Endothelial cell of umbilical vein (primary cell): ENCODE results near the gene ZNF593. TPM values are rescaled to one million over a fixed set of nuclear protein-coding genes. Genes with fewer than 3 reads are reported as not detected.

Experiments
- BruUV-seq: library from RNA; stranded (reverse); fragments of 400-500 nt; replicated peaks from 2 replicates; lab custom pipeline; 2021; lab: Mats Ljungman, UMichigan
- CTCF ChIA-PET: fragments of 300-600, 350-600 bp; sonication (Branson Sonifier 250); formaldehyde crosslinking; loops from one replicate; lab custom pipeline; 2021; ENCODE audit warnings: antibody characterized with exemption, inconsistent platforms; lab: Charles Lee
- POLR2A ChIA-PET: fragments of 300-600, 350-600 bp; sonication (Branson Sonifier 250); formaldehyde crosslinking; loops from one replicate; lab custom pipeline; 2021; ENCODE audit warnings: antibody characterized with exemption, inconsistent platforms; lab: Charles Lee
- DNase-seq: peaks from one replicate; pipeline ENCODE4 v3.0.0-alpha.2; 2011; ENCODE audit warnings: low read depth, low spot score
- FAIRE-seq: peaks from 2 replicates; lab custom pipeline; 2011; peaks lifted over from hg19 to GRCh38; lab: Jason Lieb, UNC
- H2AFZ ChIP-seq: 2 replicates; pipeline ENCODE4 v1.6.0; 2012; ENCODE audit warnings: low read depth, low read length, control low read depth, inconsistent platforms
- H3K27ac ChIP-seq: 2 replicates; pipeline ENCODE4 v1.5.1; 2011; ENCODE audit warnings: low read depth, mild to moderate bottlenecking, control low read depth, low read length, moderate library complexity; ENCODE audit not compliant: insufficient read depth
- H3K27me3 ChIP-seq, 2 experiments: 2 replicates each; pipeline versions ENCODE4 v1.6.0 to v1.6.1; 2011; ENCODE audit warnings: low read length in 2 of 2, mixed read lengths in 1 of 2; ENCODE audit not compliant: control insufficient read depth in 2 of 2, insufficient read depth in 2 of 2
- H3K36me3 ChIP-seq, 2 experiments: 2 replicates in 1 of 2; 3 replicates in 1 of 2; pipeline ENCODE4 v1.5.1; 2011; ENCODE audit warnings: low read length in 2 of 2, mild to moderate bottlenecking in 1 of 2, moderate library complexity in 1 of 2; ENCODE audit not compliant: control insufficient read depth in 2 of 2, insufficient read depth in 2 of 2; ENCODE audit errors: extremely low read depth in 1 of 2
- H3K4me1 ChIP-seq: 3 replicates; pipeline ENCODE4 v1.5.1; 2011; ENCODE audit warnings: mild to moderate bottlenecking, low read length; ENCODE audit not compliant: control insufficient read depth, insufficient read depth; ENCODE audit errors: extremely low read depth
- H3K4me2 ChIP-seq: 2 replicates; pipeline ENCODE4 v1.6.1; 2011; ENCODE audit warnings: low read length, control low read depth, mixed read lengths; ENCODE audit not compliant: insufficient read depth
- H3K4me3 ChIP-seq, 3 experiments: fragments of 200-600 bp in 1 of 3; sonication (generic), shearing (Covaris generic) in 1 of 3; replicated peaks in 1 of 3; 2 replicates each; pipeline ENCODE4 v1.5.1; 2011 to 2016; ENCODE audit warnings: control low read depth in 3 of 3, low read length in 3 of 3, mild to moderate bottlenecking in 2 of 3, inconsistent platforms in 1 of 3, low read depth in 1 of 3, moderate library complexity in 1 of 3; ENCODE audit not compliant: insufficient read depth in 1 of 3
- H3K79me2 ChIP-seq: 2 replicates; pipeline ENCODE4 v1.6.0; 2012; ENCODE audit warnings: low read length, inconsistent platforms; ENCODE audit not compliant: control insufficient read depth, insufficient read depth
- H3K9ac ChIP-seq: replicated peaks from 2 replicates; pipeline ENCODE3; 2011; ENCODE audit warnings: low read length, control low read depth; ENCODE audit not compliant: insufficient read depth; ENCODE audit errors: extremely low read depth
- H3K9me1 ChIP-seq: replicated peaks from 3 replicates; pipeline ENCODE4 v1.6.0; 2011; ENCODE audit warnings: mild to moderate bottlenecking, low read length; ENCODE audit not compliant: control insufficient read depth, insufficient read depth; ENCODE audit errors: extremely low read depth
- H3K9me3 ChIP-seq: replicated peaks from 2 replicates; pipeline ENCODE4 v1.5.1; 2012; ENCODE audit warnings: low read length, inconsistent platforms; ENCODE audit not compliant: control insufficient read depth, insufficient read depth
- H4K20me1 ChIP-seq: replicated peaks from 2 replicates; pipeline ENCODE3; 2011; ENCODE audit warnings: mild to moderate bottlenecking, low read length; ENCODE audit not compliant: control insufficient read depth, insufficient read depth; ENCODE audit errors: extremely low read depth
- EZH2 ChIP-seq: IDR thresholded peaks from 2 replicates; pipeline ENCODE4 v1.6.1; 2012; ENCODE audit warnings: borderline replicate concordance, low read depth, mild to moderate bottlenecking, moderate library complexity, low read length, inconsistent platforms; ENCODE audit not compliant: severe bottlenecking
- FOS ChIP-seq: IDR thresholded peaks from 2 replicates; pipeline ENCODE4 v1.6.1; 2011; ENCODE audit warnings: mild to moderate bottlenecking, low read length, moderate library complexity, borderline replicate concordance; ENCODE audit not compliant: insufficient read depth
- GATA2 ChIP-seq: IDR thresholded peaks from 2 replicates; pipeline ENCODE4 v1.7.0; 2011; ENCODE audit warnings: low read depth, mild to moderate bottlenecking, moderate library complexity, mixed read lengths, low read length; ENCODE audit not compliant: insufficient read length, insufficient read depth
- JUN ChIP-seq: IDR thresholded peaks from 2 replicates; pipeline ENCODE4 v1.6.1; 2011; ENCODE audit warnings: borderline replicate concordance, low read depth; ENCODE audit not compliant: insufficient read length, insufficient read depth
- MYC ChIP-seq: IDR thresholded peaks from one replicate; pipeline ENCODE4 v1.6.1; 2011; ENCODE audit warnings: mild to moderate bottlenecking, low read depth, low read length
- POLR2A ChIP-seq: IDR thresholded peaks from 2 replicates; pipeline ENCODE4 v1.6.1; 2012; ENCODE audit warnings: low read depth, mild to moderate bottlenecking, control low read depth, low read length
- POLR2AphosphoS5 ChIP-seq: IDR thresholded peaks from 2 replicates; pipeline ENCODE4 v1.6.1; 2012; ENCODE audit warnings: low read depth, mild to moderate bottlenecking, control low read depth, low read length, moderate library complexity; ENCODE audit not compliant: insufficient read depth
- dilution Hi-C: fragments of 300-500 bp; cut with MboI; formaldehyde crosslinking; loops from one replicate; pipeline ENCODE4 v1.15.0; 2019; ENCODE audit warnings: low sequenced_read_pairs; ENCODE audit not compliant: extremely low pct_ligation_motif_present
- intact Hi-C: fragments of 100-400 bp; cut with micrococcal nuclease; formaldehyde crosslinking; loops from one replicate; pipeline ENCODE4 v1.10.0; 2022
- polyA plus RNA-seq, 4 experiments: library from polyadenylated mRNA; depleted of rRNA in 3 of 4; stranded (reverse) in 3 of 4; unstranded in 1 of 4; fragments of >200 nt; gene quantifications; 2 replicates each; pipeline versions ENCODE4 v1.2.1 to v1.2.3, GENCODE V29; 2011 to 2012; ENCODE audit warnings: missing spikeins in 1 of 4
- total RNA-seq: library from RNA; stranded (reverse); gene quantifications from 2 replicates; pipeline ENCODE4 v1.2.3, GENCODE V29; 2021
- TF ChIP-seq, protein P1 (sequence below): IDR thresholded peaks from 2 replicates; pipeline ENCODE4 v1.6.1; 2011; ENCODE audit not compliant: insufficient read depth, insufficient read length
- TF ChIP-seq, protein P2 (sequence below), 2 donors: IDR thresholded peaks; 1 replicate in 1 of 2; 2 replicates in 1 of 2; pipeline ENCODE4 v1.5.1; 2011; ENCODE audit warnings: low read length in 2 of 2, mild to moderate bottlenecking in 2 of 2, moderate library complexity in 2 of 2, control low read depth in 1 of 2, inconsistent platforms in 1 of 2, low read depth in 1 of 2; ENCODE audit not compliant: insufficient read depth in 1 of 2; ENCODE audit errors: extremely low read depth in 1 of 2

ZNF593 gene
- total and polyA plus RNA-seq, 2 donors (not counting 3 experiments of a cell fraction or from before 2014, with no cell fraction given), result 30.5 to 71.0 TPM

DNA sequence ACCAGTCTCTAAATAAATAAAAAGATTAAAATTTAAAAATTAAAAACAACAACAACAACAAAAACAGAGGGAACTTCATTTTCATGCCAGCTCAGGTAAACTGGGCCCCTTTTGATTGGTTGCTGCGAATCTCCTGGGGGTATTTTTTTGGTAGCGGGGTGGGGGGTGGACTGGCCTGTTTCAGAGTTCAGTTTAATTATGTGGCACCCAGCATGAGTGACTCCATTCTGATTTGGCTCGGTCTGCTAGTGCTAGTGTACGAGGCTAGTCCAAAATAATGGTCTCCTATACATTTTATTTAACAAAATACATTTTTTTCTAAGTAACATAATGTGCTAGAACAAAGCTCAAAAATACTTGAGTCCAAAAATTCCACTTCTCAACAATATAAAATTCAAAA is 39.9 kb upstream of the ZNF593 start:
- Histone ChIP-seq H3K79me2 (no peaks in the 10 kb centered on the region), H3K27me3 (no peaks in the 10 kb centered on the region), H3K4me3 (no peak overlapping the region), H3K9ac (no peak overlapping the region), H4K20me1 (no peaks in the 10 kb centered on the region), H3K9me3 (no peaks in the 10 kb centered on the region), H3K9me1 (no peaks in the 10 kb centered on the region), H3K36me3 (no peaks in the 10 kb centered on the region), H2AFZ (no peak overlapping the region), H3K27ac (no peak overlapping the region), H3K4me2 (no peak overlapping the region), H3K4me1 (peaks cover 8% of the 10 kb centered on the region)
- POLR2A ChIA-PET, result no interaction called here
- no TSS peak for BruUV-seq
- FAIRE-seq (no peak), DNase-seq (no peak)
- TF ChIP-seq EZH2 (no peak), POLR2AphosphoS5 (no peak)
- TF ChIP-seq, protein P1, sequence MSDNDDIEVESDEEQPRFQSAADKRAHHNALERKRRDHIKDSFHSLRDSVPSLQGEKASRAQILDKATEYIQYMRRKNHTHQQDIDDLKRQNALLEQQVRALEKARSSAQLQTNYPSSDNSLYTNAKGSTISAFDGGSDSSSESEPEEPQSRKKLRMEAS, result no peak
- dilution Hi-C loops, result no loop called here
- CTCF ChIA-PET, result interaction anchor here (0.8 to 7.7 kb wide), 4 partner anchors 9 to 94 kb away, joined by 3 to 62 read pairs (median 16); no protein-coding TSS in a partner anchor
- intact Hi-C loops, result no loop called here

DNA sequence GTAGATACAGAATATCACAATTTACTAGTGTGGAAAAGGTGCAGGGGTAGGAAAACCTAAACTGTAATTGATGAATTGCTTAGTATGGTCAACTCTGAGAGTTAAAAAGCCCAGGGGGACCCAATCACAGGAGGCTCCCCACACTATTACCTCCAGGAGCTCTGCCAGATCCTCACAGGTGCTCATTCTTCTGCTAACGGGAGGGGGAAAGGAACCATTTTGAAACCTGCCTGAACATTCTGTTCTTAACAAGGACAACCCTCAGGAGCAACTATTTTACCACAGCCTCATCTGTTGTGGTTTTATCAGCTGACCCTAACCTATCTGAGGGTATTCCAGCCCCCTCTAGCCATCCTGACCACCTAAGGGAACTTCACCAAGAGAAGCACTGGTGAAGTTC is 39.0 kb upstream of the ZNF593 start:
- CTCF ChIA-PET, result interaction anchor here (1.1 to 6.5 kb wide), 3 partner anchors 8 to 14 kb away, joined by 4 to 62 read pairs (median 5); no protein-coding TSS in a partner anchor
- no peak for FAIRE-seq

More for the DNA sequence above, 39.0 kb upstream of the ZNF593 start:
- Histone ChIP-seq H3K4me2 (no peak overlapping the region), H3K36me3 (no peaks in the 10 kb centered on the region), H3K79me2 (no peaks in the 10 kb centered on the region), H3K4me3 (no peak overlapping the region), H2AFZ (no peak overlapping the region), H4K20me1 (no peaks in the 10 kb centered on the region), H3K9ac (no peak overlapping the region), H3K9me3 (no peaks in the 10 kb centered on the region), H3K4me1 (peaks cover 8% of the 10 kb centered on the region), H3K27ac (no peak overlapping the region), H3K27me3 (no peaks in the 10 kb centered on the region), H3K9me1 (no peaks in the 10 kb centered on the region)
- no peak for DNase-seq
- intact Hi-C loops (no loop called here), dilution Hi-C loops (no loop called here)
- POLR2A ChIA-PET, result no interaction called here
- no peak for TF ChIP-seq POLR2AphosphoS5
- no peak for TF ChIP-seq POLR2A
- TF ChIP-seq, protein P2, sequence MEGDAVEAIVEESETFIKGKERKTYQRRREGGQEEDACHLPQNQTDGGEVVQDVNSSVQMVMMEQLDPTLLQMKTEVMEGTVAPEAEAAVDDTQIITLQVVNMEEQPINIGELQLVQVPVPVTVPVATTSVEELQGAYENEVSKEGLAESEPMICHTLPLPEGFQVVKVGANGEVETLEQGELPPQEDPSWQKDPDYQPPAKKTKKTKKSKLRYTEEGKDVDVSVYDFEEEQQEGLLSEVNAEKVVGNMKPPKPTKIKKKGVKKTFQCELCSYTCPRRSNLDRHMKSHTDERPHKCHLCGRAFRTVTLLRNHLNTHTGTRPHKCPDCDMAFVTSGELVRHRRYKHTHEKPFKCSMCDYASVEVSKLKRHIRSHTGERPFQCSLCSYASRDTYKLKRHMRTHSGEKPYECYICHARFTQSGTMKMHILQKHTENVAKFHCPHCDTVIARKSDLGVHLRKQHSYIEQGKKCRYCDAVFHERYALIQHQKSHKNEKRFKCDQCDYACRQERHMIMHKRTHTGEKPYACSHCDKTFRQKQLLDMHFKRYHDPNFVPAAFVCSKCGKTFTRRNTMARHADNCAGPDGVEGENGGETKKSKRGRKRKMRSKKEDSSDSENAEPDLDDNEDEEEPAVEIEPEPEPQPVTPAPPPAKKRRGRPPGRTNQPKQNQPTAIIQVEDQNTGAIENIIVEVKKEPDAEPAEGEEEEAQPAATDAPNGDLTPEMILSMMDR (IDR thresholded peaks at IDR 0.05; ENCODE audit: extremely low read depth in 1 of 2, insufficient read depth in 1 of 2, low read depth in 1 of 2, low read length in 2 of 2), result no peak
- no peak for TF ChIP-seq FOS
- no peak for TF ChIP-seq EZH2
- no peak for TF ChIP-seq GATA2
- TF ChIP-seq, protein P1, result no peak
- no peak for TF ChIP-seq MYC
- no peak for TF ChIP-seq JUN
- BruUV-seq, result no TSS peak
